DND-41 (cell line): ENCODE data around the gene SH2D4B.

Source experiments
- EZH2 ChIP-seq: IDR thresholded peaks from 3 replicates; pipeline ENCODE4 v1.6.1; 2012; ENCODE audit warnings: borderline replicate concordance, low read depth, mild to moderate bottlenecking, moderate library complexity, low read length, inconsistent platforms; ENCODE audit not compliant: severe bottlenecking
- TF ChIP-seq, protein P1 (sequence below): IDR thresholded peaks from 2 replicates; pipeline ENCODE4 v1.5.1; 2012; ENCODE audit warnings: borderline replicate concordance, low read length, moderate library complexity, mild to moderate bottlenecking; ENCODE audit not compliant: poor library complexity, severe bottlenecking; ENCODE audit errors: extremely low read depth

DNA sequence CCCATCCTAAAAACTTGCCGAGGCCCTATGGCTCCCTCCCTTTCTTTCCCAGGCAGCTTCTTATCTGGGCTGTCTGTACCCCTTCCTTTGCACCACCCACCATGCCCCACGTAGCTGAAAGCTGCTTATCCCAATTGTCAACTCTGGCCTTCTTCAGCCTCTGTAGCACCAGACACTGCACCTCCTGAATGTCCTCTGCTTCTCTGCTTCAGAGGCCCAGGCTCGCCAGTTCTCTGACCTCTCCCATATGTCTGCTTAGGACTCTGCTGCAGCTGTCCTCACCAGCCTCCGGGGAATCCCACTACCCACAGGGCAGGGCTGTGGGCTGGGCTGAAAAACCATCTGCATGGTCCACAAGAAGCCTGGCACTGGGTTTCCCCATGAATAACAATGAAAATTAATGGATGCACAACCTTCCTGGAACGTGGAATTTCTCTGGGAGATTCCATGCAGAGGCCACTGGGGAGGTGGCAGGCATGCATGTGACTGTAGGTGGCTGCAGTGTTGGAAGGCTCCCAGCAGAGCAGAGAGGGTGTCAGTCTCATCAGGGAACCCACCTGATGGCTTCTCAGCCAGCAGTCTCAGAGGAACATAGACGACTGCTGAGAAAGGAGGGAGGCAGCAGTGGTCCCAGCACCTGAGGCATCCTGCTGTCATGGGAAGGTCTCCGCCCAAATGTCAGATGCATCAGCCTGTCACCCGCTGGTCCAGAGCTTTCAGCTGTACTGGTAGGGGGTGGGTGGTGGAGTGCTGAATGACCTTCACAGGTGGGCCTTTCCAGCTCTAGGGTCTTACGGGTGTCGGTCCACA is 16.8 kb upstream of the SH2D4B start:
- TF ChIP-seq, protein P1, sequence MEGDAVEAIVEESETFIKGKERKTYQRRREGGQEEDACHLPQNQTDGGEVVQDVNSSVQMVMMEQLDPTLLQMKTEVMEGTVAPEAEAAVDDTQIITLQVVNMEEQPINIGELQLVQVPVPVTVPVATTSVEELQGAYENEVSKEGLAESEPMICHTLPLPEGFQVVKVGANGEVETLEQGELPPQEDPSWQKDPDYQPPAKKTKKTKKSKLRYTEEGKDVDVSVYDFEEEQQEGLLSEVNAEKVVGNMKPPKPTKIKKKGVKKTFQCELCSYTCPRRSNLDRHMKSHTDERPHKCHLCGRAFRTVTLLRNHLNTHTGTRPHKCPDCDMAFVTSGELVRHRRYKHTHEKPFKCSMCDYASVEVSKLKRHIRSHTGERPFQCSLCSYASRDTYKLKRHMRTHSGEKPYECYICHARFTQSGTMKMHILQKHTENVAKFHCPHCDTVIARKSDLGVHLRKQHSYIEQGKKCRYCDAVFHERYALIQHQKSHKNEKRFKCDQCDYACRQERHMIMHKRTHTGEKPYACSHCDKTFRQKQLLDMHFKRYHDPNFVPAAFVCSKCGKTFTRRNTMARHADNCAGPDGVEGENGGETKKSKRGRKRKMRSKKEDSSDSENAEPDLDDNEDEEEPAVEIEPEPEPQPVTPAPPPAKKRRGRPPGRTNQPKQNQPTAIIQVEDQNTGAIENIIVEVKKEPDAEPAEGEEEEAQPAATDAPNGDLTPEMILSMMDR = no peak
- TF ChIP-seq EZH2 = no peak
